ENCODE results near the gene EIF3F.

The EIF3F gene

GRCh38 chr11:8036002-8036802 lies 49.1 kb downstream of the EIF3F start:
- Histone ChIP-seq H3K27me3 (ENCODE audit: insufficient read depth, poor library complexity, severe bottlenecking) (no peaks in the 10 kb centered on the region), H3K27ac (replicated peaks) (no peak overlapping the region), H3K4me3 (replicated peaks; ENCODE audit: insufficient read depth, low read length) (no peak overlapping the region)
- TF ChIP-seq POLR2AphosphoS5 (IDR thresholded peaks at IDR 0.05; ENCODE audit: low read depth): no peak
- no peak for TF ChIP-seq REST (IDR thresholded peaks at IDR 0.05; ENCODE audit: insufficient replicate concordance, low read depth)
- no peak for TF ChIP-seq GABPA (IDR thresholded peaks at IDR 0.05; ENCODE audit: low read depth)
- no peak for TF ChIP-seq CTCF (IDR thresholded peaks at IDR 0.05; ENCODE audit: insufficient read depth, low read length)
- no peak for TF ChIP-seq SPI1 (IDR thresholded peaks at IDR 0.05; ENCODE audit: borderline replicate concordance, low read depth)
- DNase-seq (ENCODE audit: low read depth in 1 of 2, low spot score in 1 of 2): no peak

- no peak for DNase-seq (ENCODE audit: low read depth in 1 of 2, low spot score in 1 of 2)
- Histone ChIP-seq H3K4me3 (replicated peaks; ENCODE audit: insufficient read depth, low read length) (no peak overlapping the region), H3K27me3 (ENCODE audit: insufficient read depth, poor library complexity, severe bottlenecking) (no peaks in the 10 kb centered on the region), H3K27ac (replicated peaks) (no peak overlapping the region)
- TF ChIP-seq REST (IDR thresholded peaks at IDR 0.05; ENCODE audit: insufficient replicate concordance, low read depth) (no peak), CTCF (IDR thresholded peaks at IDR 0.05; ENCODE audit: insufficient read depth, low read length) (no peak), POLR2AphosphoS5 (IDR thresholded peaks at IDR 0.05; ENCODE audit: low read depth) (no peak), SPI1 (IDR thresholded peaks at IDR 0.05; ENCODE audit: borderline replicate concordance, low read depth) (no peak), GABPA (IDR thresholded peaks at IDR 0.05; ENCODE audit: low read depth) (no peak)
Observed at GRCh38 chr11:8036986-8037385, 49.8 kb downstream of the EIF3F start.

- no peak for TF ChIP-seq REST (IDR thresholded peaks at IDR 0.05; ENCODE audit: insufficient replicate concordance, low read depth)
- TF ChIP-seq GABPA (IDR thresholded peaks at IDR 0.05; ENCODE audit: low read depth): no peak
- TF ChIP-seq POLR2AphosphoS5 (IDR thresholded peaks at IDR 0.05; ENCODE audit: low read depth): no peak
- TF ChIP-seq SPI1 (IDR thresholded peaks at IDR 0.05; ENCODE audit: borderline replicate concordance, low read depth): no peak
- TF ChIP-seq CTCF (IDR thresholded peaks at IDR 0.05; ENCODE audit: insufficient read depth, low read length): no peak
- DNase-seq (ENCODE audit: low read depth in 1 of 2, low spot score in 1 of 2): no peak
- no peaks in the 10 kb centered on the region for H3K27me3 ChIP-seq (ENCODE audit: insufficient read depth, poor library complexity, severe bottlenecking)
- H3K4me3 ChIP-seq (replicated peaks; ENCODE audit: insufficient read depth, low read length): no peak overlapping the region
- no peak overlapping the region for H3K27ac ChIP-seq (replicated peaks)
Observed at GRCh38 chr11:8038393-8038792, 51.3 kb downstream of the EIF3F start.

Measured in HL-60 (cell line).